Measurements from ENCODE around the gene CCL11. TPM values are rescaled to one million over a fixed set of nuclear protein-coding genes. Genes with fewer than 3 reads are reported as not detected.

CCL11 gene
- total RNA-seq, result not detected in 2 replicates

GRCh38 chr17:34285286-34285792 lies at the start of gene CCL11:
TSS of gene CCL11 (plus strand) at chr17:34285742. CDS start at chr17:34285809, 67 bp downstream.
- DNase-seq (ENCODE audit: low read depth), result no peak

- no peak for DNase-seq (ENCODE audit: low read depth)
These were observed 49.2 kb upstream of the CCL11 start for GRCh38 chr17:34236281-34236892.

DNA sequence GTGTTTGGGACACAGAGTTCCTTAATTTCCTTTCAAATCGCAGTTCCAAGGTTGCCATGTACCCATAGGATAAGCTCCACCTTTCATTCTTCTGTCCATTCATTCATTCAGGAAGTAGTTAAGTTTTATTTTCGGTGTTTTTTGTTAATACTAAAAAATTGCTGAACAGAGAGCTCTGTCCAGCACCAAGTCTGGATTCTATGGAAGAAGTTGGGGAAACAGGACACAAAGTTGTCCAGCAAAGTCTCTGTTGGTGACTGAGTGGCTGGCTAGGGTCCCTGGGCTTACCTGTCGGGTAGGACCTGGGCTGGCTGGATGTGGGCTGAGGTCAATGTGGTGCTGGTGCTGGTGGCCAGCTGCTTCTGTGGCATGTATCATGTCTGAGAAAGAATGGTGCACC lies 48.1 kb upstream of the CCL11 start:
- no peak for DNase-seq (ENCODE audit: low read depth)

GRCh38 chr17:34241062-34241461 lies 44.5 kb upstream of the CCL11 start:
- DNase-seq (ENCODE audit: low read depth), result no peak

GRCh38 chr17:34242587-34243363 lies 42.8 kb upstream of the CCL11 start:
- no peak for DNase-seq (ENCODE audit: low read depth)

DNA sequence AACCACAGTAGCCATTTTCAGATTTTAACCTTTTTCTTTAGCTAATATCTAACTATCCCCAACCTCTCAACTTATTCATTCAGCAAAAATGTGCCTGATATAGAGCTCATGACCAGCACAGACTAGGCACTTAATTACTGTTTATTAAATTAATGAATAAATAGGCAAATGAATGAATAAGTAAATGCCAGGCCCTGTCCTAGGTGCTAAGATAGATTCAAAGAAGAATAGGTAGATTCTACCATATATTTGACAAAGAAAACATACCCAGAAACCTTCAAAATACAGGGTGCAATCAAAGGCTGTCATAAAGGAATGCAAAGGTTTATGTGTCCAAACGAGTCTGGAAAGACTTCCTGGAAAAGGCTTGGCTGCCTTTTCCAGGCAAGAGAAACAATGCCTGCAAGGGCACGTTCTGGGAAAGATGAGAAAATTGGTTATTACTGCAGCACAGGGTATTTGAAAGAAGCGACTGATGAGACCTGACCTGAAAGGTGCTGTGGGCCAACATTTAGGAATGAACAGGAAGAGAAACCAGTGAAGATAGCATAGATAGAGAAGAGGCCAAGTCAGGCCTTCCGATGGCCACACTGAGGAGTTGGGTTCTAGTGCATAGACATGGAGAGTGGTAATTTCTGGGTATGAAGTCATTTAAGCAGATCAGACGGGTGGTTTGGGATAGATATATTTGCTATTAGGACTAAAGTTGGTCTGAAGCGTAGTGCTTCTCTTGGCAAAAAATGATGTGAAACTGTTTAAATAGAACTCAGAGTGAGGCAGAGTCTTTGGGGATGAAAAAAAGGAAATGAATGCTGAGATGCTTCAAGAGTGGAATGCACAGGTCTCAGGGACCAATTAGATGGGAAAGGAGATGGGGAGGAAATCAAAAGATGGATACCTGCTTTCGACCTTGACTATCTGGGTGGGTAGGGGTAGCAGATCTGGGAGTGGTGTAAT lies 41.9 kb upstream of the CCL11 start:
- DNase-seq (ENCODE audit: low read depth), result no peak

- DNase-seq (ENCODE audit: low read depth), result peak; percentile 36
These were observed 40.1 kb upstream of the CCL11 start for GRCh38 chr17:34245351-34245905.

DNA sequence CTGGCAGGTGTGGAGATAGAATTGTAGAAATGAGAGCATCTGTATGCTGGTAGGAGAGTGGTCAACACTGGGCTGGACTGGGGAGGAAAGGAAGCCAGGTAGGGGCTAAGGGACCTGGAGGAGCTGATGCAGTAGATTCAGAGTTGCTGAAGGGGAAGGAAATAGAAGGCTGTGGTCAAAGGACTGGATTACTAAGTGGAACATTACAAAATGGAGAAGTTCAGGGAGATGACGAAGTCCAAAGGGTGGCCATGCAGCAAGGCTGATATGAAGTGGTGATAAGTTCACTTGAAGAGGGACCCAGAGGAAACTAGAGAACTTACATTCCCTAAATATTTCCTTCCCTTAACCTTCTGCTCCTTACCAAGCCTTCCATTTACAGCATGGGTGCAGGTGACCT lies 39.1 kb upstream of the CCL11 start:
- DNase-seq (ENCODE audit: low read depth), result no peak

DNA sequence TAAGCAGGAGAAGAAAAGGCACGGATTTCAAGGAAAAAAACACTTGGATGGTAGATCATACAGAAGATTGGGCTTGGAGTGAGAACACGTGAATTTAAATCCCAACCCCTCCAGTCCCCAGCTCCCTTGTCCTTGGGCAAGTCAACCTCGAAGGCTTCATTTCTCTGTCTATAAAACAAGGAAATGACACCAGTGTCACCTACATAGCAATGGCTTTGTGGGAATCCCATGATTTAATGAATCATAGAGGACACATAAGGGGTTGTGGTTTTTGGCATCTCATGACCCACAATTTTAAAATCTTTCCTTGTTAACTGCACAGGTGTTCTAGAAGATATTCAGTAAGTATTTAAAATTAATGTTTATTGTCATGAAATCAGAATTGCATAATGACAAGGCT lies 38.7 kb upstream of the CCL11 start:
- no peak for DNase-seq (ENCODE audit: low read depth)

DNA sequence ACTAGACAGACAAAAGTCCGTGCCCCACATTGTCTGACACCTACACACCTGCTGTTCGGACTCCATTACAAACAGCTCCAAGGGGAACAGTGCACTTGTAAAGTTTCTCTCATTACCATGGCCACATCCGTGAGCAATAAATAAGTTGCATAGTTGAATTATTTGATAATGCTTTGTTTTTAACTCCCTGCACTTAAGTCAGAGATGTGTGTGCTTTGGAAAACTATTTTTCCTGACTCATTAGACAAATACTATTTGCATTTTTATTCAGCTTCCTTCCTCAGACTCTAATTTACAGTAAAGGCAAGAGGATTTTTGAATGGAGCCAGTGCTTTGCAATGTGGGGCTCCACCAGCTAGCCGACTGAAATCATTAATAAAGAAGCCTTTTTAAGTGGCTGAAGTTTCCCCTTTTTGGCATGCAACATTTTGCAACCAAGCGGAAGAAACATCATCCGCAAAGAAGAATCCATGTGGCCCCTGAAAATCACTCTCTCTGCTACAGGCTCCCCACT lies 37.0 kb upstream of the CCL11 start:
- DNase-seq (ENCODE audit: low read depth), result peak; percentile 97

DNA sequence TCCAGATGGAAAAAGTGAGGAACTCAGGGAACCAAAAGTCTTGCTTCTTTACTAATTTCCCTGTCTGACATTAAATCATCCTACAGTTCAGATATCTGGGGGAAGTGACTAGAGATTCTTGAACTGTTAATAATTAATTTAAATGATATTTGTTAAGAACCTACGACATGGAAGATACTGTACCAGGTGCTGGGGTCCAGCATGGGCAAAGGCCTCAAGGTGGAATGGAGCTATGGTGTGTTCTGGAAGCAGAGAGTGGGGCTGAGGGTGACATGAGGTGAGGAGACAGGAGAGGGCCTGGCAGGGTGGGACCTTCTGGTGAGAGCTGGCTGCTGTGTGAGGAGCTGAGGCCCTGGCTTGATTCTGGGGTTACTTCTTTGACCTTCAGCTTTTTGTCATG lies 36.5 kb upstream of the CCL11 start:
- DNase-seq (ENCODE audit: low read depth), result peak; percentile 30

GRCh38 chr17:34249478-34249877 lies 36.1 kb upstream of the CCL11 start:
- peak; percentile 36 for DNase-seq (ENCODE audit: low read depth)

DNA sequence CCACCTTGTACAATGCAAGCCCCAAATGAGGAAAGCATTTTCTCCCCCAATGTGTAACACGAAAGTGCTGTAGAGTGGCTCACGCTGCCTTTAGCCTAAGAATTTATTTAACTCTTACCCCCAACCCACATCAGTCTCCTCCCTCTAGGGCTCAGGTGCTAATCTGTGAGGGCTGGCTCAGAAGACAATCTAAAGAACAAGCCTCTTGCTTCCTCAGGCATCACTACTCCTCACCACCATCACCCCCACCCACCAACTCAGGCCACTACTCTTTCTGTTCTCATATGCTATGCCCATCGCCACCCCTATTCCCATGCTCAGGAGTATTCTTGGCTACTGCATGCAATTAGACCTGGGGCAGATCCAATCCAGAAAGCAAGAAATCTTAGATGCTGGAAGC lies 34.4 kb upstream of the CCL11 start:
- DNase-seq (ENCODE audit: low read depth), result no peak

- no peak for DNase-seq (ENCODE audit: low read depth)
These were observed 33.5 kb upstream of the CCL11 start for GRCh38 chr17:34252095-34252443.

DNA sequence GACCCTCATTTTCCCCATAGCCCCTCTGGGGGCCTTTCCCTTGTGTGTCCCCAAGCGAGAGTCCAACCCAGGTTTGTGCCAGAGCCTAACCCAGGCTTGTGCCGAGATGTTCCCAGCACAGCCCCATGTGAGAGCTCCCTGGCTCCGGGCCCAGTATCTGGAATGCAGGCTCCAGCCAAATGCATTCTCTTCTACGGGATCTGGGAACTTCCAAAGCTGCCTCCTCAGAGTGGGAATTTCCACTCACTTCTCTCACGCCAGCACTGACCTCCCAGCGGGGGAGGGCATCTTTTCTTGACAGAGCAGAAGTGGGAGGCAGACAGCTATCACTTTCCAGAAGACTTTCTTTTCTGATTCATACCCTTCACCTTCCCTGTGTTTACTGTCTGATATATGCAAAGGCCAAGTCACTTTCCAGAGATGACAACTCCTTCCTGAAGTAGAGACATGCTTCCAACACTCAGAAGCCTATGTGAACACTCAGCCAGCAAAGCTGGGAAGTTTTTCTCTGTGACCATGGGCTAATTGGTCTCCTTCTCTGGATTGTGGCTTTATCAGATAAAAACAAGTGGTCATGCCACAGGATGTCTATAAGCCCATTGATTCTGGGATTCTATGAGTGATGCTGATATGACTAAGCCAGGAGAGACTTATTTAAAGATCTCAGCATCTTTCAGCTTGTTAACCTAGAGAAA lies 33.0 kb upstream of the CCL11 start:
- peak; percentile 96 for DNase-seq (ENCODE audit: low read depth)

- no peak for DNase-seq (ENCODE audit: low read depth)
These were observed 32.4 kb upstream of the CCL11 start for GRCh38 chr17:34253139-34253525.

DNA sequence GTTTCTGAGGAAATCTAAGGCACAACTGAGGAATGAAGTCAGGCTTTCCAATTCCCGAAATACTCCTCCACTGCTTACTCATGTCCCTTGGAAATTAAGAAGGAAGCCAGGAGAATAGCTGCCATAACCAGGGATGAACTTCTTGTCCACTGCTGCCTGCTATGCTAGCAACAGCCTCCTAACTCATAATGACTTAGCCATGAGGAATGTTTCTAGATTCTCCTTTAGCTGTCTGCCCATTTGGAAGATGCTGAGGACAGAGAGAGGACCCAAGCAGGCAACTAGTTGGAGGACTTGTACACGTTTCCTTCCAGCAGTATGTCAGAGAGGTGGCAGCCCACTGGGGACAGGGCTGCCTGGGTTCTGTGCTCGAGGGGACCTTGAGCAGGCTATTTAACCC lies 31.4 kb upstream of the CCL11 start:
- DNase-seq (ENCODE audit: low read depth), result peak; percentile 70

GRCh38 chr17:34254651-34255380 lies 30.7 kb upstream of the CCL11 start, which contains the start of gene CCL2:
TSS of gene CCL2 (plus strand) at chr17:34255285. CDS start at chr17:34255350, 65 bp downstream.
- DNase-seq (ENCODE audit: low read depth), result peak; percentile 88

DNA sequence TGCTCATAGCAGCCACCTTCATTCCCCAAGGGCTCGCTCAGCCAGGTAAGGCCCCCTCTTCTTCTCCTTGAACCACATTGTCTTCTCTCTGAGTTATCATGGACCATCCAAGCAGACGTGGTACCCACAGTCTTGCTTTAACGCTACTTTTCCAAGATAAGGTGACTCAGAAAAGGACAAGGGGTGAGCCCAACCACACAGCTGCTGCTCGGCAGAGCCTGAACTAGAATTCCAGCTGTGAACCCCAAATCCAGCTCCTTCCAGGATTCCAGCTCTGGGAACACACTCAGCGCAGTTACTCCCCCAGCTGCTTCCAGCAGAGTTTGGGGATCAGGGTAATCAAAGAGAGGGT lies 30.2 kb upstream of the CCL11 start:
- peak; percentile 25 for DNase-seq (ENCODE audit: low read depth)

DNA sequence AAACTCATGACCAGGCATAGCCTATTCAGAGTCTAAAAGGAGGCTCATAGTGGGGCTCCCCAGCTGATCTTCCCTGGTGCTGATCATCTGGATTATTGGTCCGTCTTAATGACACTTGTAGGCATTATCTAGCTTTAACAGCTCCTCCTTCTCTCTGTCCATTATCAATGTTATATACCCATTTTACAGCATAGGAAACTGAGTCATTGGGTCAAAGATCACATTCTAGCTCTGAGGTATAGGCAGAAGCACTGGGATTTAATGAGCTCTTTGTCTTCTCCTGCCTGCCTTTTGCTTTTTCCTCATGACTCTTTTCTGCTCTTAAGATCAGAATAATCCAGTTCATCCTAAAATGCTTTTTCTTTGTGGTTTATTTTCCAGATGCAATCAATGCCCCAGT lies 29.7 kb upstream of the CCL11 start:
- DNase-seq (ENCODE audit: low read depth), result no peak
